ENCODE results near the gene TSPEAR.
A peak's percentile ranks its signal among the peaks of the same experiment; 100 is the strongest.

TSPEAR gene

GRCh38 chr21:44711327-44712202 is at the start of gene TSPEAR:
Gene TSPEAR, minus strand, starts transcription at chr21:44711572. Its CDS starts 58 bp downstream, at chr21:44711514.
- no peak for DNase-seq

- no peak for DNase-seq
Observed at GRCh38 chr21:44760376-44760775, 49.0 kb upstream of the TSPEAR start.

GRCh38 chr21:44759628-44760285 is 48.4 kb upstream of the TSPEAR start:
- no peak for DNase-seq

GRCh38 chr21:44758781-44759627 is 47.6 kb upstream of the TSPEAR start:
- no peak for DNase-seq

- no peak for DNase-seq
Observed at GRCh38 chr21:44758141-44758561, 46.8 kb upstream of the TSPEAR start.

- DNase-seq = no peak
Observed at GRCh38 chr21:44757731-44758130, 46.4 kb upstream of the TSPEAR start.

GRCh38 chr21:44756423-44757185 is 45.2 kb upstream of the TSPEAR start:
- no peak for DNase-seq

GRCh38 chr21:44755227-44755626 is 43.9 kb upstream of the TSPEAR start:
- DNase-seq = peak; percentile 11

- no peak for DNase-seq
Observed at GRCh38 chr21:44753357-44753756, 42.0 kb upstream of the TSPEAR start.

- DNase-seq = no peak
Observed at GRCh38 chr21:44752671-44753235, 41.4 kb upstream of the TSPEAR start.

- no peak for DNase-seq
Observed at GRCh38 chr21:44751799-44752636, 40.6 kb upstream of the TSPEAR start.

- DNase-seq = no peak
Observed at GRCh38 chr21:44751186-44751798, 39.9 kb upstream of the TSPEAR start.

GRCh38 chr21:44750675-44751025 is 39.3 kb upstream of the TSPEAR start:
- DNase-seq = no peak

- DNase-seq = no peak
Observed at GRCh38 chr21:44749759-44750674, 38.6 kb upstream of the TSPEAR start.

- no peak for DNase-seq
Observed at GRCh38 chr21:44749116-44749758, 37.9 kb upstream of the TSPEAR start.

- no peak for DNase-seq
Observed at GRCh38 chr21:44748621-44749020, 37.2 kb upstream of the TSPEAR start.

GRCh38 chr21:44742418-44743153 is 31.2 kb upstream of the TSPEAR start:
- peak; percentile 53 for DNase-seq

GRCh38 chr21:44741921-44742320 is 30.5 kb upstream of the TSPEAR start:
- DNase-seq = no peak

Measured in CD4-positive, alpha-beta T cell treated with Interleukin-12 subunit alpha and Interleukin-12 subunit beta, for 1 hour (primary cell).